CD14-positive monocyte (primary cell): ENCODE measurements around the gene SPAG7. TPM values are rescaled to one million over a fixed set of nuclear protein-coding genes. Genes with fewer than 3 reads are reported as not detected.

Experiments
- DNase-seq, 3 donors: peaks; one replicate each; pipeline ENCODE4 v3.0.0-alpha.2; 2011 to 2022
- H2AFZ ChIP-seq: 2 replicates; pipeline ENCODE4 v1.6.0; 2012; ENCODE audit warnings: mild to moderate bottlenecking, low read depth, low read length, inconsistent platforms; ENCODE audit not compliant: insufficient read depth, poor library complexity, severe bottlenecking
- H3K27ac ChIP-seq, 2 donors: 1 replicate in 1 of 2; 2 replicates in 1 of 2; pipeline ENCODE4 v1.5.1; 2012 to 2013; ENCODE audit warnings: low read length in 2 of 2, control low read depth in 1 of 2, inconsistent platforms in 1 of 2, low read depth in 1 of 2, mild to moderate bottlenecking in 1 of 2
- H3K27me3 ChIP-seq, 2 donors: one replicate each; pipeline versions ENCODE4 v1.6.0 to v1.6.1; 2011 to 2013; ENCODE audit warnings: low read length in 2 of 2; ENCODE audit not compliant: control insufficient read depth in 2 of 2, insufficient read depth in 2 of 2
- H3K36me3 ChIP-seq, 2 donors: replicated peaks in 1 of 2; 1 replicate in 1 of 2; 2 replicates in 1 of 2; pipeline versions ENCODE4 v1.5.1 to v1.6.1; 2012 to 2013; ENCODE audit warnings: low read length in 2 of 2, control low read depth in 1 of 2, inconsistent platforms in 1 of 2, mild to moderate bottlenecking in 1 of 2; ENCODE audit not compliant: insufficient read depth in 2 of 2, control insufficient read depth in 1 of 2
- H3K4me1 ChIP-seq, 2 donors: 1 replicate in 1 of 2; 2 replicates in 1 of 2; pipeline versions ENCODE4 v1.5.1 to v1.6.1; 2012 to 2013; ENCODE audit warnings: low read length in 2 of 2, control low read depth in 1 of 2, inconsistent platforms in 1 of 2, mild to moderate bottlenecking in 1 of 2, moderate library complexity in 1 of 2; ENCODE audit not compliant: insufficient read depth in 2 of 2, control insufficient read depth in 1 of 2
- H3K4me2 ChIP-seq: replicated peaks from 2 replicates; pipeline ENCODE3; 2012; ENCODE audit warnings: low read length, moderate library complexity, mild to moderate bottlenecking; ENCODE audit not compliant: poor library complexity, severe bottlenecking; ENCODE audit errors: extremely low read depth
- H3K4me3 ChIP-seq, 3 experiments: fragments of 200-600 bp in 1 of 3; sonication (generic) in 1 of 3; replicated peaks in 1 of 3; 1 replicate in 2 of 3; 2 replicates in 1 of 3; pipeline ENCODE4 v1.5.1; 2011 to 2013; ENCODE audit warnings: low read length in 3 of 3, mild to moderate bottlenecking in 3 of 3, control low read depth in 2 of 3, low read depth in 2 of 3, inconsistent platforms in 1 of 3, moderate library complexity in 1 of 3
- H3K79me2 ChIP-seq: 2 replicates; pipeline ENCODE4 v1.6.0; 2012; ENCODE audit warnings: mild to moderate bottlenecking, control low read depth, inconsistent platforms, low read length, moderate library complexity; ENCODE audit not compliant: insufficient read depth
- H3K9ac ChIP-seq: 2 replicates; pipeline ENCODE4 v1.6.0; 2017; ENCODE audit warnings: low read length, mild to moderate bottlenecking; ENCODE audit not compliant: insufficient read depth, poor library complexity, severe bottlenecking
- H3K9me3 ChIP-seq, 2 donors: replicated peaks in 1 of 2; 1 replicate in 1 of 2; 2 replicates in 1 of 2; pipeline versions ENCODE4 v1.5.1 to v1.6.1; 2012 to 2013; ENCODE audit warnings: low read length in 2 of 2, control low read depth in 1 of 2; ENCODE audit not compliant: control insufficient read depth in 1 of 2, insufficient read depth in 1 of 2
- H4K20me1 ChIP-seq: 2 replicates; pipeline ENCODE4 v1.6.0; 2012; ENCODE audit warnings: mild to moderate bottlenecking, low read length, control low read depth, moderate library complexity; ENCODE audit not compliant: insufficient read depth
- H3K27ac Mint-ChIP-seq, 7 donors: one replicate each; pipeline ENCODE4 v1.8.0; 2020; ENCODE audit warnings: mild to moderate bottlenecking in 7 of 7, mixed read lengths in 7 of 7, moderate library complexity in 6 of 7, inconsistent platforms in 2 of 7
- H3K27me3 Mint-ChIP-seq, 3 donors: one replicate each; pipeline ENCODE4 v1.8.0; 2021 to 2022; ENCODE audit warnings: low read depth in 3 of 3, mild to moderate bottlenecking in 3 of 3, mixed read lengths in 3 of 3, moderate library complexity in 3 of 3, inconsistent platforms in 1 of 3
- H3K36me3 Mint-ChIP-seq, 2 donors: one replicate each; pipeline ENCODE4 v1.8.0; 2020; ENCODE audit warnings: mixed read lengths in 2 of 2, inconsistent platforms in 1 of 2, mild to moderate bottlenecking in 1 of 2
- H3K4me1 Mint-ChIP-seq: one replicate; pipeline ENCODE4 v1.8.0; 2020; ENCODE audit warnings: mild to moderate bottlenecking, mixed read lengths
- H3K4me3 Mint-ChIP-seq, 2 donors: one replicate each; pipeline ENCODE4 v1.8.0; 2020; ENCODE audit warnings: mild to moderate bottlenecking in 2 of 2, mixed read lengths in 2 of 2, moderate library complexity in 1 of 2
- H3K9me3 Mint-ChIP-seq, 7 donors: one replicate each; pipeline ENCODE4 v1.8.0; 2020 to 2022; ENCODE audit warnings: mixed read lengths in 7 of 7, mild to moderate bottlenecking in 6 of 7, moderate library complexity in 6 of 7, inconsistent platforms in 2 of 7
- CTCF ChIP-seq: fragments of 200-600 bp; IDR thresholded peaks from one replicate; pipeline ENCODE4 v1.8.0; 2022; ENCODE audit warnings: antibody characterized with exemption, mild to moderate bottlenecking
- WGBS: methylation state at CpG from one replicate; pipeline ENCODE4 v1.1.5; 2013; ENCODE audit warnings: missing lambda C conversion rate; ENCODE audit not compliant: insufficient coverage; 5-methylcytosine and 5-hydroxymethylcytosine counted together
- intact Hi-C, 2 donors: fragments of 100-400 bp; cut with micrococcal nuclease; formaldehyde crosslinking; loops; one replicate each; pipeline versions ENCODE4 v1.15.0 to v1.15.1; 2023
- polyA plus RNA-seq, 3 donors: library from polyadenylated mRNA; depleted of rRNA in 1 of 3; unstranded in 2 of 3; stranded (reverse) in 1 of 3; fragments of 300-500 nt in 2 of 3; fragments of >200 nt in 1 of 3; fragmentation: Illumina TruSeq in 2 of 3; gene quantifications; 1 replicate in 2 of 3; 2 replicates in 1 of 3; pipeline ENCODE4 v1.2.3, GENCODE V29; 2012 to 2021

Gene SPAG7
- polyA plus RNA-seq, 3 donors = 75.6 to 96.7 (median 85.1) TPM

GRCh38 chr17:4934173-4934979, 33.2 kb downstream of the SPAG7 start:
- H3K4me2 ChIP-seq = peak overlapping the region; percentile 55
- no peaks in the 10 kb centered on the region for H3K27me3 ChIP-seq
- Mint-ChIP-seq H3K36me3 (peaks cover 40% of the 10 kb centered on the region in 2 donors), H3K9me3 (no peaks in the 10 kb centered on the region), H3K4me1 (peaks cover 52% of the 10 kb centered on the region), H3K27me3 (peaks cover 7 to 14% (median 8%) of the 10 kb centered on the region in 3 donors), H3K27ac (peak overlapping the region in 5 of 7 donors; percentile 11 to 81 (median 56)), H3K4me3 (peak overlapping the region; percentile 41 to 77)
- peaks cover 20 to 23% of the 10 kb centered on the region in 2 donors for H3K36me3 ChIP-seq
- WGBS = 10% methylated on average over 10 of the region's 14 CpGs
- peak; percentile 39 to 76 (median 62) for DNase-seq
- H3K27ac ChIP-seq = no peak overlapping the region
- TF ChIP-seq CTCF = peak; percentile 20
- peak overlapping the region in 1 of 3 experiments; percentile 31 for H3K4me3 ChIP-seq
- intact Hi-C loops = no loop called here
- H4K20me1 ChIP-seq = peaks cover 23% of the 10 kb centered on the region
- no peak overlapping the region for H3K9ac ChIP-seq
- peaks cover 43 to 46% of the 10 kb centered on the region in 2 donors for H3K4me1 ChIP-seq
- no peaks in the 10 kb centered on the region for H3K9me3 ChIP-seq
- peak overlapping the region; percentile 51 for H2AFZ ChIP-seq
- peaks cover 21% of the 10 kb centered on the region for H3K79me2 ChIP-seq

GRCh38 chr17:4933646-4934045, 34.0 kb downstream of the SPAG7 start:
- Histone ChIP-seq H3K4me1 (peaks cover 35 to 39% of the 10 kb centered on the region in 2 donors), H3K4me2 (peak overlapping the region; percentile 55), H3K36me3 (peaks cover 20 to 23% of the 10 kb centered on the region in 2 donors), H3K4me3 (peak overlapping the region in 1 of 3 experiments; percentile 31), H3K9me3 (no peaks in the 10 kb centered on the region), H4K20me1 (peaks cover 19% of the 10 kb centered on the region), H2AFZ (peak overlapping the region; percentile 51), H3K79me2 (peaks cover 14% of the 10 kb centered on the region), H3K9ac (no peak overlapping the region), H3K27me3 (no peaks in the 10 kb centered on the region), H3K27ac (no peak overlapping the region)
- no peak for DNase-seq
- H3K9me3 Mint-ChIP-seq = no peaks in the 10 kb centered on the region
- no peak for TF ChIP-seq CTCF
- 54% methylated on average over 9 of the region's 16 CpGs for WGBS
- peaks cover 39 to 43% of the 10 kb centered on the region in 2 donors for H3K36me3 Mint-ChIP-seq
- peaks cover 46% of the 10 kb centered on the region for H3K4me1 Mint-ChIP-seq
- intact Hi-C loops = no loop called here
- H3K27me3 Mint-ChIP-seq = peaks cover 7 to 14% (median 11%) of the 10 kb centered on the region in 3 donors
- H3K4me3 Mint-ChIP-seq = peak overlapping the region; percentile 41 to 77
- H3K27ac Mint-ChIP-seq = peak overlapping the region in 2 of 7 donors; percentile 66 to 81
